HG03103 (cell line): Measurements from ENCODE around the gene CSF3R.
A peak's percentile ranks its signal among the peaks of the same experiment; 100 is the strongest.
"Not testable (repeated sequence)": the region's sequence is repeated elsewhere in the genome, so short reads cannot be mapped to it uniquely, and the experiment has no call there.

Experiments
- ATAC-seq: cut with Tn5 transposase; IDR thresholded peaks from one replicate; pipeline ENCODE4 v1.9.1; 2021; ENCODE audit warnings: low read depth; ENCODE audit not compliant: unreplicated experiment

CSF3R gene

GRCh38 chr1:36484099-36484498 is 1.4 kb upstream of the CSF3R start:
- no peak for ATAC-seq

- no peak for ATAC-seq
Observed at GRCh38 chr1:36481771-36482723, 666 bp downstream of the CSF3R start.

GRCh38 chr1:36481091-36481490 is 1.6 kb downstream of the CSF3R start:
- ATAC-seq = no peak

GRCh38 chr1:36480161-36480560 is 2.6 kb downstream of the CSF3R start:
- ATAC-seq = no peak

GRCh38 chr1:36479505-36480051 is 3.1 kb downstream of the CSF3R start:
- no peak for ATAC-seq

GRCh38 chr1:36477615-36478014 is 5.1 kb downstream of the CSF3R start:
- ATAC-seq = not testable (repeated sequence)

GRCh38 chr1:36476945-36477344 is 5.8 kb downstream of the CSF3R start:
- ATAC-seq = no peak

- no peak for ATAC-seq
Observed at GRCh38 chr1:36475910-36476604, 6.7 kb downstream of the CSF3R start.

GRCh38 chr1:36475341-36475740 is 7.4 kb downstream of the CSF3R start:
- ATAC-seq = no peak

- no peak for ATAC-seq
Observed at GRCh38 chr1:36472656-36473055, 10.1 kb downstream of the CSF3R start.

- no peak for ATAC-seq
Observed at GRCh38 chr1:36471830-36472641, 10.7 kb downstream of the CSF3R start.

- ATAC-seq = no peak
Observed at GRCh38 chr1:36469163-36469562, 13.6 kb downstream of the CSF3R start.

- ATAC-seq = no peak
Observed at GRCh38 chr1:36467700-36468455, 14.8 kb downstream of the CSF3R start.

- ATAC-seq = no peak
Observed at GRCh38 chr1:36467027-36467410, 15.7 kb downstream of the CSF3R start.

- ATAC-seq = no peak
Observed at GRCh38 chr1:36466370-36467026, 16.2 kb downstream of the CSF3R start.

GRCh38 chr1:36465731-36466369 is 16.9 kb downstream of the CSF3R start:
- ATAC-seq = no peak

- peak; percentile 21 for ATAC-seq
Observed at GRCh38 chr1:36464605-36465393, 17.9 kb downstream of the CSF3R start.
